Activated T-cell treated with anti-CD3 and anti-CD28 coated beads for 24 hours (primary cell): ENCODE results near the gene BCL2L11.
A peak's percentile ranks its signal among the peaks of the same experiment; 100 is the strongest.

Experiments used
- DNase-seq: peaks from one replicate; pipeline ENCODE4 v3.0.0-alpha.2; 2020; ENCODE audit warnings: low read depth

Gene BCL2L11

GRCh38 chr2:111168528-111169239, 48.0 kb downstream of the BCL2L11 start:
- peak; percentile 76 for DNase-seq

GRCh38 chr2:111169268-111169667, 48.6 kb downstream of the BCL2L11 start:
- DNase-seq, result no peak

GRCh38 chr2:111169924-111170323, 49.2 kb downstream of the BCL2L11 start:
- no peak for DNase-seq

- DNase-seq, result no peak
These were observed 50.7 kb downstream of the BCL2L11 start for GRCh38 chr2:111171337-111171930.

- no peak for DNase-seq
These were observed 52.0 kb downstream of the BCL2L11 start for GRCh38 chr2:111172666-111173065.

- no peak for DNase-seq
These were observed 52.6 kb downstream of the BCL2L11 start for GRCh38 chr2:111173338-111173737.

GRCh38 chr2:111173856-111174255, 53.1 kb downstream of the BCL2L11 start:
- no peak for DNase-seq

GRCh38 chr2:111175615-111176014, 54.9 kb downstream of the BCL2L11 start:
- DNase-seq, result no peak

- DNase-seq, result no peak
These were observed 55.7 kb downstream of the BCL2L11 start for GRCh38 chr2:111176388-111176787.

GRCh38 chr2:111176867-111177266, 56.2 kb downstream of the BCL2L11 start:
- no peak for DNase-seq

GRCh38 chr2:111178296-111178695, 57.6 kb downstream of the BCL2L11 start:
- no peak for DNase-seq

- no peak for DNase-seq
These were observed 58.2 kb downstream of the BCL2L11 start for GRCh38 chr2:111178730-111179405.

GRCh38 chr2:111182121-111182520, 61.4 kb downstream of the BCL2L11 start:
- no peak for DNase-seq

- DNase-seq, result no peak
These were observed 62.0 kb downstream of the BCL2L11 start for GRCh38 chr2:111182740-111183139.

- DNase-seq, result no peak
These were observed 64.1 kb downstream of the BCL2L11 start for GRCh38 chr2:111184725-111185310.

GRCh38 chr2:111185361-111186022, 64.8 kb downstream of the BCL2L11 start:
- no peak for DNase-seq

- DNase-seq, result no peak
These were observed 65.5 kb downstream of the BCL2L11 start for GRCh38 chr2:111186121-111186715.

GRCh38 chr2:111186933-111187332, 66.2 kb downstream of the BCL2L11 start:
- no peak for DNase-seq

GRCh38 chr2:111188681-111189080, 68.0 kb downstream of the BCL2L11 start:
- no peak for DNase-seq

GRCh38 chr2:111189106-111189505, 68.4 kb downstream of the BCL2L11 start:
- no peak for DNase-seq

GRCh38 chr2:111190816-111191540, 70.3 kb downstream of the BCL2L11 start:
- DNase-seq, result no peak
